Small intestine (tissue), 16 donors: Measurements from ENCODE around the gene TUBB2B. TPM values are rescaled to one million over a fixed set of nuclear protein-coding genes. Genes with fewer than 3 reads are reported as not detected.

Experiments used
- DNase-seq, 2 donors: peaks; one replicate each; pipeline versions ENCODE4 v3.0.0 to v3.0.0-alpha.2; 2013
- FAIRE-seq: peaks from 2 replicates; lab custom pipeline; 2012; peaks lifted over from hg19 to GRCh38; lab: Jason Lieb, UNC
- H3K27ac ChIP-seq, 3 donors: one replicate each; pipeline ENCODE4 v1.5.1; 2013; ENCODE audit warnings: low read length in 2 of 3, mild to moderate bottlenecking in 2 of 3, control low read depth in 1 of 3, inconsistent platforms in 1 of 3, low read depth in 1 of 3, moderate library complexity in 1 of 3
- H3K27me3 ChIP-seq, 3 donors: one replicate each; pipeline ENCODE4 v1.6.1; 2013; ENCODE audit warnings: low read length in 3 of 3, inconsistent platforms in 1 of 3; ENCODE audit not compliant: control insufficient read depth in 3 of 3, insufficient read depth in 3 of 3
- H3K36me3 ChIP-seq, 3 donors: one replicate each; pipeline ENCODE4 v1.6.1; 2013; ENCODE audit warnings: low read length in 3 of 3, inconsistent platforms in 1 of 3, low read depth in 1 of 3, mild to moderate bottlenecking in 1 of 3, moderate library complexity in 1 of 3; ENCODE audit not compliant: control insufficient read depth in 3 of 3, insufficient read depth in 2 of 3
- H3K4me1 ChIP-seq, 3 donors: one replicate each; pipeline ENCODE4 v1.6.1; 2013; ENCODE audit warnings: low read length in 2 of 3, inconsistent platforms in 1 of 3, low read depth in 1 of 3, mild to moderate bottlenecking in 1 of 3, moderate library complexity in 1 of 3; ENCODE audit not compliant: control insufficient read depth in 3 of 3, insufficient read depth in 2 of 3
- H3K4me3 ChIP-seq, 3 donors: one replicate each; pipeline ENCODE4 v1.5.1; 2013; ENCODE audit warnings: low read length in 3 of 3, control low read depth in 1 of 3, inconsistent platforms in 1 of 3, low read depth in 1 of 3, mild to moderate bottlenecking in 1 of 3, moderate library complexity in 1 of 3
- H3K9me3 ChIP-seq, 2 donors: one replicate each; pipeline ENCODE4 v1.6.1; 2013; ENCODE audit warnings: low read depth in 1 of 2, low read length in 1 of 2; ENCODE audit not compliant: control insufficient read depth in 2 of 2, insufficient read depth in 1 of 2
- WGBS, 3 donors: extraction: QIAGEN DNeasy Blood & Tissue Kit; methylation state at CpG; one replicate each; pipeline ENCODE4 v1.1.7; 2013; 5-methylcytosine and 5-hydroxymethylcytosine counted together
- long read RNA-seq, 10 donors: transcript quantifications; one replicate each; lab custom pipeline, GENCODE V29; 2026
- polyA plus RNA-seq, 4 donors: library from polyadenylated mRNA; stranded (reverse) in 3 of 4; unstranded in 1 of 4; fragments of 200-250 nt in 3 of 4; fragments of 120-200 nt in 1 of 4; gene quantifications; one replicate each; pipeline versions ENCODE4 v1.2.1 to v1.2.3, GENCODE V29; 2013
- donor health status: healthy with polysubstance abuse.
- donor health status: control.
- donor health status: control.
- donor health status: Bipolar disorder and iron deficiency.
- donor health status: healthy.

Gene TUBB2B
- 10 to 100 TPM in 1 of 4 donors, 1 to 10 TPM in 3; 3.4 to 23.1 (median 6.4) TPM for polyA plus RNA-seq
- long read RNA-seq, donor 1, transcript TUBB2B-201 (4 exons, 2,020 nt): major isoform, 24 of 24 reads
- long read RNA-seq, donor 1, partial matches to known transcripts: 0 of 24 reads
- long read RNA-seq, donor 1, other reads (novel, unspliced or antisense): 0 of 24 reads
- long read RNA-seq, donor 2, partial matches to known transcripts: 21 of 24 reads
- long read RNA-seq, donor 2, other reads (novel, unspliced or antisense): 0 of 24 reads
- long read RNA-seq, donor 3, transcript TUBB2B-201 (4 exons, 2,020 nt): major isoform, 14 of 14 reads
- long read RNA-seq, donor 3, partial matches to known transcripts: 0 of 14 reads
- long read RNA-seq, donor 3, other reads (novel, unspliced or antisense): 0 of 14 reads
- long read RNA-seq, donor 4, partial matches to known transcripts: 0 of 3 reads
- long read RNA-seq, donor 4, other reads (novel, unspliced or antisense): 0 of 3 reads
- long read RNA-seq, donor 5, partial matches to known transcripts: 0 of 2 reads
- long read RNA-seq, donor 5, other reads (novel, unspliced or antisense): 0 of 2 reads
- long read RNA-seq, donor 6, transcript TUBB2B-201 (4 exons, 2,020 nt): major isoform, 12 of 12 reads
- long read RNA-seq, donor 6, partial matches to known transcripts: 0 of 12 reads
- long read RNA-seq, donor 6, other reads (novel, unspliced or antisense): 0 of 12 reads
- long read RNA-seq, donor 7, partial matches to known transcripts: 0 of 3 reads
- long read RNA-seq, donor 7, other reads (novel, unspliced or antisense): 0 of 3 reads
- long read RNA-seq, donor 8, partial matches to known transcripts: 0 of 4 reads
- long read RNA-seq, donor 8, other reads (novel, unspliced or antisense): 0 of 4 reads
- long read RNA-seq, donor 9, partial matches to known transcripts: 0 of 4 reads
- long read RNA-seq, donor 9, other reads (novel, unspliced or antisense): 0 of 4 reads
- long read RNA-seq, donor 10, transcript TUBB2B-201 (4 exons, 2,020 nt): major isoform, 71 of 71 reads
- long read RNA-seq, donor 10, partial matches to known transcripts: 0 of 71 reads
- long read RNA-seq, donor 10, other reads (novel, unspliced or antisense): 0 of 71 reads

DNA sequence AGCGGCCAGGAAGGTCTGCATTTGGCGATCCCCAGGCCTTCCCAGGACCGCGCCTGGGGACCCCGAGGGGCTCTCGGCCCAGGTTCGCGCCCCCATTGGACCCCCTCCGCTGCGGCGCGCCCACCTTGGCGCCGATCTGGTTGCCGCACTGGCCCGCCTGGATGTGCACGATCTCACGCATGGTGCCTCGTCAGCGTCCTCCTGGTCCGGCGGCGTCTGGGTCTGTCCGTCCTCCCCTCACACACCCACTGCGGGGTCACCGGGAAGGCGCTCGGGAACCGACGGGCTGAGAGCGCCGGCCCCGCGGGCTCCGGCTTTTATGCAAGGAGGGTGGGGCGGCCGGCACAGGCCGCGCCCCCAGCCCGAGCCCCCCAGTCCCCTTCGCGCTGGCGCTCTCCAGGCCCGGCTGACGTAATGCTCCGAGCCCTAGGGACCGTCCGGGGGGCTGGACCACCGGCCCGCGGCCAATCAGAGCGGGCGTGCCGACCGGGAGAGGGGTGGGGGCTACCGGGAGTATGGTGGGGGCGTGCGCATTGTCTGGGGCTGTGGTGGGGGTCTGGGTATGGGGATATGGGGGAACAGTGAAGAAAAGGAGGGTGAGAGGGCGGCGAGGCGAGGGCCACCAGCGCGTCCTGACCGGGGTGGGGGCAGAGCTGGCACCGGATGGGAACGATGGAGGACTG, at the start of gene TUBB2B:
Gene TUBB2B, minus strand, starts transcription at position 291 of the 683 bp plus-strand sequence. Its CDS starts 110 bp downstream, at position 181.
- Histone ChIP-seq H3K27me3 (peaks cover 6 to 69% (median 47%) of the 10 kb centered on the region in 3 donors), H3K27ac (peak within 1 kb of the TSS in 1 of 3 donors; percentile 48), H3K4me1 (peaks cover 6 to 46% (median 16%) of the 10 kb centered on the region in 3 donors), H3K9me3 (peaks cover 0 to 3% of the 10 kb centered on the region in 2 donors), H3K36me3 (peaks cover 0 to 3% (median 0%) of the 10 kb centered on the region in 3 donors), H3K4me3 (peak within 1 kb of the TSS; percentile 26 to 37 (median 34))
- peak in 1 of 2 donors; percentile 46 for DNase-seq
- no peak for FAIRE-seq
- 1% methylated on average over 59 to 66 of the region's 66 CpGs for WGBS, 3 donors

DNA sequence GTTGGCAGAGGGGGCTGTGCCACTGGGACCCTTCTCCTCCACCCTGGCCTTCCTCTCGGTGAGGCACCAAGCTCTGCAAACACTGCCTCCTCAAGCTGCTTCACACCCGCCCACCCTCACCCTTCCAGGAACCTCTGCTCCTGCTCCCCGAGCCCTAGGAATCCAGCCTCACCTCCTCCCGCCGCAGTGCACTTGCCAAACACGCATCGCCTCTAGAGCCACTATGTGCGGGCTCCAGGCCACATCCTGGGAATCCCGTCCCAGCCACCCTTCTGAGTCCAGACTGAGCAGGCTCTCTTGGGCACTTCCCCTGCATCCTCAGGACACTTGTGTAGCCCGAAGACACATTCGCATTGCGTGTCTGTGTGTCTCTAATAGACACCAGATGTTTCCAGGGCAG, 49.8 kb upstream of the TUBB2B start:
- Histone ChIP-seq H3K36me3 (peaks cover 2 to 75% (median 3%) of the 10 kb centered on the region in 3 donors), H3K4me3 (no peak overlapping the region), H3K4me1 (no peaks in the 10 kb centered on the region), H3K9me3 (no peaks in the 10 kb centered on the region), H3K27ac (no peak overlapping the region), H3K27me3 (no peaks in the 10 kb centered on the region)
- no peak for DNase-seq
- FAIRE-seq: no peak
- 83 to 94% (median 88%) methylated on average over 12 of the region's 12 CpGs for WGBS, 3 donors

DNA sequence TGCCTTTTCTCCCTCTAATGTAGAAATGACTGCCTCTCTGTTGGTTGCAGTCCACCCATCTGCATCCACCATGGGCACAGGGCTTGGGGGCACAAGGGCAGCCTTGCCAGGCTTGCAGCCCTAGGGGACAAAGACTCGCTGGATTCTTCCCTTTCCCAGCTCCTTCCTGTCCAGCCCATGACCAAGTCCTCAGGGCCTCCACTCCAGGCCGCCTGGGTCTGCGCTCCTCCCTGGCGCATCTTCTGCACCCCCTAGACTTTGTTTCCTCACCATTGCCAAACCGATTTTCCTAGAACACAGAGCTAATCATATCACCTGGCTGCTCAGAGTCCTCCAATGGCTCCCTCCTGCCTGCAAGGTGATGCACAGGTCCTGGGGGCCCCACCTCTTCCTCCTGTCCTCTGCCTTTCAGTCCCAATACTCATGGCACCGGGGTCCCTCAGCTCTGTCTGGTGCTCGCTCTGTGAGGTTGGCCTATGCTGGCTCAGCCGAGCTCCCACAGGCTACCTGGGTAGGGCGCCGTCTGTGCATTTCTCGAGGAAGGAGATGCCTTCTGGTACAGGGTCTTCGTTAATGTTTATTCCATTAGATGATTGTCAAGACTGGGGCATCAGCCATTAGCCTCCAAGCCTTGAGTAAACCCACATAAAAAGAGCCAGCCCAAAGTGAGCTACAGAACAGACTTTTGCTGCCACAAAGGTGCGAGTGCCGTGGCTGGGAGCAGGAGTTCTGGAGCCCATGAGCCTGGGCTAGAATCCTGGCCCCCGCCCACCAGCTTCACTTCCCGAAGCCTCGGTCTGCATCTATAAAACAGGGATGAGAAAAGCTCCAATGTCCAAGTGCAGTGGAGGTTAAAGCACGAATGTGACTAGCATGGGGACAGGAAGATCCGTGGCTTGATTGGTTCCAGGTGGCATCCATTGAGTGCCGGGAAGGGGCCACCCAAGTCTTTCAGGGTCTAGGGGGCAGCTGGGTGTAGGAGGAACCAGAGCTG, 49.0 kb upstream of the TUBB2B start:
- Histone ChIP-seq H3K27ac (no peak overlapping the region), H3K4me3 (no peak overlapping the region), H3K9me3 (no peaks in the 10 kb centered on the region), H3K4me1 (no peaks in the 10 kb centered on the region), H3K36me3 (peaks cover 2 to 75% (median 6%) of the 10 kb centered on the region in 3 donors), H3K27me3 (no peaks in the 10 kb centered on the region)
- no peak for FAIRE-seq
- 84 to 88% (median 85%) methylated on average over 20 of the region's 20 CpGs for WGBS, 3 donors
- DNase-seq: no peak

DNA sequence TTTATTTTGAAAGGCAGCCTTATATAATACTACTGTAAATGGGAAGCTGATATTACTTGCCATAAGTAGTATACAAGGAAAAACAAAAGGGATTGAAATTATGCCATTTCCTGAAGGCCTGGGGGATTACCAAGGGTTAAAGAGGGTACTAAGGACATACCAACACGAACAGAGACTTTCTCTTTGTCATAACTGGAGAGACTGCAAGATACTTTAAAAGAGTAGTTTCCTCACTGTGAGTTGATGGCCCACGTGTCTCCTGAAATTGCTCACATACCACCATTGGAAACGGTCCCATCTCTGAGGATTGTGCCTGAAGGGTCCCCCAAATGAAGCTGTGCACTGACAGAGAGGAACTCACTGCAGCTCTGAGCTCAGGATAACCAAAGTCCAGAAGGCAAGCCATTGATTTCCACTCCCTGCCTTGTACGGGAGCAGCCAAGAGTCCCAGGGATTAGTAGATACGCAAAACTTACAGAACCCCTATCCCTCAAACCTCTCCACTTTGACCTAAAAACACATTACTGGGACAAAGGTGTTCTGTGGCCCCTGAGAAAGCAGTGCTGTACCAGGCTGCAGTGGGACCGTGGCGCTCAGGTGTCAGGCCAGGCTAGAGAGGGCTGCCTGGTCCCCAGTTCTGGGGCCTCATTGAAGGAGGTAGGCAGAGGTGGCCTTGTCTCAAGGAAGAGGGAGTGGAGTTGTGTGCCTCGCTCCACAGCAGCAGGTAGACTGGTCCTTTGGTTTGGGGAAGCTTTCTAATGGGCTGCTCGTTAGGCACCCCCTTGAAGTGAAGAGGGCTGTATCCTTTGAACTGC, 46.5 kb upstream of the TUBB2B start:
- DNase-seq (no peak), FAIRE-seq (no peak)
- no peak overlapping the region for H3K27ac ChIP-seq
- no peak overlapping the region for H3K4me3 ChIP-seq
- peaks cover 0 to 12% (median 2%) of the 10 kb centered on the region in 3 donors for H3K4me1 ChIP-seq
- 74 to 78% (median 74%) methylated on average over 9 of the region's 9 CpGs for WGBS, 3 donors
- peaks cover 7 to 83% (median 12%) of the 10 kb centered on the region in 3 donors for H3K36me3 ChIP-seq
- no peaks in the 10 kb centered on the region for H3K27me3 ChIP-seq
- H3K9me3 ChIP-seq: no peaks in the 10 kb centered on the region

DNA sequence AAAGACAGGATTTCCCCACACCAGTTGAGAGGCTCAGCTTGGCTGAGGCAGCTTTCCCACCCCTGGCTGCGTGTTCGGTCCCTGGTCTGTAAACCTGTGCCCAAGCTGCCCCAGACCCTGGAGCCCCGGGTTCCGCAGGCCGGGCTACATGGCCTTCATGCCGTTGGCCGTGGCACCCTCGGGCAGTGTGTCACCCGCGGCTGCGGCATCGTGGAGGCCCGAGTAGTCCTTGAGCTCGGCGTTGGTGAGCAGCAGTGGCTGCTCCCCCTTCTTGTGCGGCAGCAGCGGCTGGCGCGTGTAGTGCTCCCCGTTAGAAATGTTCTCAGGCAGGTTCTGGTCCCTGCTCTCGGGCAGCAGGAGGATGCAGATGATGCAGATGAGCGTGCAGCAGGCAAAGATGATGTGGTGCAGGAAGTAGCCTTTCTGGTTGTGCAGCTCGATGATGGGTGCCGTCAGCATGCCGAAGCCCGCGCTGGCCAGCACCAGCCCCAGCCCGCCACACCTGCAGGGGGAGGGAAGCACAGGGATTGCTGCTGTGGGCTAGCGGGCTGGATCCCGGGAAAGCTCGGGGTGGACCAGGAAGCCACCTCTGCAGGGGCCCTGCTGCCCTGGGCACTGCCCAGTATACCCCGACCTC, 45.6 kb upstream of the TUBB2B start:
- Histone ChIP-seq H3K4me1 (peaks cover 0 to 12% (median 2%) of the 10 kb centered on the region in 3 donors), H3K9me3 (no peaks in the 10 kb centered on the region), H3K36me3 (peaks cover 7 to 80% (median 12%) of the 10 kb centered on the region in 3 donors), H3K27me3 (no peaks in the 10 kb centered on the region), H3K27ac (no peak overlapping the region), H3K4me3 (no peak overlapping the region)
- no peak for DNase-seq
- FAIRE-seq: no peak
- 91 to 95% (median 93%) methylated on average over 27 to 32 of the region's 32 CpGs for WGBS, 3 donors

DNA sequence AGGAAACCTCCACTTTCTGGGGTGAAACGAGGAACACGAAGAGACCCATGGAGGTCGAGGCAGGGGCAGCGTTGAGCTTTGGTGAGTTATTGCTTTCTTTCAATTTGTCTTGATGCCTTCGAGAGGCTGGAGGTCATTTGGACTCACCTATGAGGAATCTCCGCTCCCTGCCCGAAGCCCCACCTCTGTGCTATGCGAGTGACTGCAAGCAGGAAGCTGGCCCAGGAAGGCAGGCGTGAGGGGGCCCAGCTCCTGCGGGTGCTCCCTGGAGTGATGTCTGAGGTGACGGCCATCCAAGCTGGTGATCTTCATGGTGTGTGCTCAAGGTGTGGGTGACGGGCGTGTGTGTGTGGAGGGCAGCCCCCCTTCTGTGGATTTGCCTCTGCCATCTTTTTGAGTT, 44.3 kb upstream of the TUBB2B start:
- Histone ChIP-seq H3K36me3 (peaks cover 7 to 67% (median 12%) of the 10 kb centered on the region in 3 donors), H3K27ac (no peak overlapping the region), H3K9me3 (no peaks in the 10 kb centered on the region), H3K27me3 (no peaks in the 10 kb centered on the region), H3K4me3 (no peak overlapping the region), H3K4me1 (peaks cover 0 to 12% (median 2%) of the 10 kb centered on the region in 3 donors)
- FAIRE-seq (no peak), DNase-seq (no peak)
- 90 to 93% (median 93%) methylated on average over 13 of the region's 13 CpGs for WGBS, 3 donors
